Measurements from ENCODE around the gene STEAP2.

Gene STEAP2

DNA sequence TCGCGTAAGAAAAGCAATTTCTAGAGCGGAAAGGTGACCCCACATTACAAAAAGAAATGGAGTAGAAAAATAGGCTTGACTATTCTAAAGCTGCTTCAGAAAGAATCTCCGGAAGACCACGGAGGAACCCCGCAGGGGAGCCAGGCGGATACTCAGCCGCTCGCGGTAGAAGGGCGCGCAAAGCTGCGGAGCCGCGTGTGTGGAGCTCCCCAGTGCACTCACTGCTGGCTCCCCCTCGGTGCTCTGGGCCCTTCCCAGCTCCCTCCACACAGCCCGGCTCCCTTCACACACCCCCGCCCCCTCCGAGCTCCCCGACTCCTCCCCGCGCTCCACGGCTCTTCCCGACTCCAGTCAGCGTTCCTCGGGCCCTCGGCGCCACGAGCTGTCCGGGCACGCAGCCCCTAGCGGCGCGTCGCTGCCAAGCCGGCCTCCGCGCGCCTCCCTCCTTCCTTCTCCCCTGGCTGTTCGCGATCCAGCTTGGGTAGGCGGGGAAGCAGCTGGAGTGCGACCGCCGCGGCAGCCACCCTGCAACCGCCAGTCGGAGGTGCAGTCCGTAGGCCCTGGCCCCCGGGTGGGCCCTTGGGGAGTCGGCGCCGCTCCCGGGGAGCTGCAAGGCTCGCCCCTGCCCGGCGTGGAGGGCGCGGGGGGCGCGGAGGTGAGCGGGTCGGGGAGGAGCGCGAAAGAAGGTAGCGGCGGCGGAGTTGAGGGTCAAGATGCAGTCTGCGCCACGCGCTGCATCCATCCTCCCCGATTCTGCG lies at the start of gene STEAP2:
Gene STEAP2 (plus strand): TSS at position 350 of the 758 bp plus-strand sequence. CDS start 13,343 bp downstream, outside the sequence.
- Histone ChIP-seq H3K4me3 (no peak within 1 kb of the TSS), H3K36me3 (no peaks in the 10 kb centered on the region), H4K20me1 (no peaks in the 10 kb centered on the region), H3K9ac (no peak within 1 kb of the TSS), H3K9me3 (replicated peaks in 1 of 11) (peaks cover 15 to 22% (median 17%) of the 10 kb centered on the region in 11 experiments), H3K27ac (no peak within 1 kb of the TSS), H3K27me3 (no peaks in the 10 kb centered on the region), H3K4me2 (no peak within 1 kb of the TSS), H3K4me1 (peaks cover 0 to 4% (median 0%) of the 10 kb centered on the region in 10 experiments; a peak in 1 of 20 replicates)
- TF ChIP-seq Cebpa-rat (IDR thresholded peaks at IDR 0.05): no peak

DNA sequence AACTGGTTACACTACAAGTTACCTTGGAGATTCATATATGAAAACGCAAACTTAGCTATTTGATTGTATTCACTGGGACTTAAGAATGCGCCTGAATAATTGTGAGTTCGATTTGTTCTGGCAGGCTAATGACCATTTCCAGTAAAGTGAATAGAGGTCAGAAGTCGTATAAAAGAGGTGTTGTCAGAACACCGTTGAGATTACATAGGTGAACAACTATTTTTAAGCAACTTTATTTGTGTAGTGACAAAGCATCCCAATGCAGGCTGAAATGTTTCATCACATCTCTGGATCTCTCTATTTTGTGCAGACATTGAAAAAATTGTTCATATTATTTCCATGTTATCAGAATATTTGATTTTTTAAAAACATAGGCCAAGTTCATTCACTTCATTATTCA lies 48.0 kb upstream of the STEAP2 start:
- Histone ChIP-seq H3K4me3 (no peak overlapping the region), H3K9me3 (replicated peaks in 1 of 11) (no peaks in the 10 kb centered on the region), H3K4me2 (no peak overlapping the region), H3K27me3 (no peaks in the 10 kb centered on the region), H3K9ac (no peak overlapping the region), H3K27ac (no peak overlapping the region), H4K20me1 (no peaks in the 10 kb centered on the region), H3K36me3 (no peaks in the 10 kb centered on the region), H3K4me1 (no peaks in the 10 kb centered on the region)
- no peak for TF ChIP-seq Cebpa-rat (IDR thresholded peaks at IDR 0.05)

DNA sequence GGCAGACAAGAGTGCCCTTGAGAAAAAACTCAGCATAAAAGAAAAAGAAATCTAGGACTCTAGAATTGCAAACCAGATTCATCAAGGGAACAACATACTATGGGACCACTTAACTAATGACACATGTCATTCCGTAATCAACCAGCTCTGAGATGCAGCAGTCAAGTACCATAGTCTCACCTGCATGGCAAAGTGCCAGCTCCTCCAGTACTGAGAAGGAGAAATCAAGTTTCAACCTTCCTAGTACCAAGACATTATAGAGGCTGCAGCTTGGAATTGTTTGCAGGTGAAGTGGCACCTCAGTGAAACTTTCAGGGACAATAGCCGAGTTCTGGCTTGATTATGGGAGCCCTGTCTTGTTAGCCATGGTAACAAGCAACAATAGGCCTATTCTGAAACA lies 45.8 kb upstream of the STEAP2 start:
- peaks cover 0 to 13% (median 7%) of the 10 kb centered on the region in 11 experiments; a peak in 14 of 22 replicates for H3K9me3 ChIP-seq (replicated peaks in 1 of 11)
- TF ChIP-seq Cebpa-rat (IDR thresholded peaks at IDR 0.05): no peak
- H3K4me3 ChIP-seq: no peak overlapping the region
- no peaks in the 10 kb centered on the region for H3K27me3 ChIP-seq
- H3K4me2 ChIP-seq: no peak overlapping the region
- H4K20me1 ChIP-seq: no peaks in the 10 kb centered on the region
- H3K36me3 ChIP-seq: no peaks in the 10 kb centered on the region
- H3K4me1 ChIP-seq: no peaks in the 10 kb centered on the region
- H3K27ac ChIP-seq: no peak overlapping the region
- H3K9ac ChIP-seq: no peak overlapping the region

DNA sequence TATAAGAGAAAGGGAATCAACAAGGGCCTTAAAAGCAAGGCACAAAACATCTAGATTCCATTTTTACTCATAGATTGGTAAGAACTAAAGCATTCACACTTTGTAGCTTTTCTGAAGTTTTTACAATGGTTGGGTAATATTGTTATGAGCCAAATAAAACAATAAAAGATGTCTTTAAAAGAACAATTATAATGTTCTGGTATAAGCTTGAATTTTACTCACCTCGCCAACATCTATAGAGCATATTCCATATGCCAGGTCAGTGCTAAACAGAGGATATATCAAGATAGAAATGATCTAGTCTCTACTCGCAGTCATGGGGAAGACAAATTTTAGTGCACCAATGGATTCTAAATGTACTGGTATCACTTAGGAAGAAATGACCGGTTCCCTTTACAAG lies 45.4 kb upstream of the STEAP2 start:
- no peak overlapping the region for H3K27ac ChIP-seq
- TF ChIP-seq Cebpa-rat (IDR thresholded peaks at IDR 0.05): no peak
- H3K9me3 ChIP-seq (replicated peaks in 1 of 11): peaks cover 0 to 16% (median 7%) of the 10 kb centered on the region in 11 experiments; a peak in 14 of 22 replicates

DNA sequence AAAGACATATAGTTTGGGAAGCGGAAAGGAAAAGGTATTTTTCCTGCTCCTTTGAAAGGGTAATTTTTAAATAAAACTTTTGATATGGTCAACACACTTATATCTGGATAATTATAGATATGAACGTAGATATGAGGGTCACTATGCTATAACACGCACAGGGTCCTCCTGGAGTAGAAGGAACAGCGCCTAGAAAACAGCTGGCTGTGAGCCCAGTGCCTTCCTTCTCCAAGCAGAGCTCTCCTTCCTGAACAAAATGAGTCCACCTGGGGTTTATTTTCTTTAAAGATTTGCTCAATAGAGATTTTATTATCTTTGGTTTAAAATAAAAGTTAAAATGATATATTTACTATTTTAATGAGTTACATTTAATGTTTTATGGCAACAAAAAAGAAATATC lies 44.2 kb upstream of the STEAP2 start:
- H4K20me1 ChIP-seq: no peaks in the 10 kb centered on the region
- H3K9me3 ChIP-seq (replicated peaks in 1 of 11): peaks cover 0 to 16% (median 7%) of the 10 kb centered on the region in 11 experiments; a peak in 14 of 22 replicates
- H3K27ac ChIP-seq: no peak overlapping the region
- H3K4me3 ChIP-seq: no peak overlapping the region
- TF ChIP-seq Cebpa-rat (IDR thresholded peaks at IDR 0.05): no peak
- H3K4me2 ChIP-seq: no peak overlapping the region
- no peak overlapping the region for H3K9ac ChIP-seq
- no peaks in the 10 kb centered on the region for H3K27me3 ChIP-seq
- H3K36me3 ChIP-seq: no peaks in the 10 kb centered on the region
- H3K4me1 ChIP-seq: no peaks in the 10 kb centered on the region

More for the DNA sequence above, 45.4 kb upstream of the STEAP2 start:
- Histone ChIP-seq H3K4me2 (no peak overlapping the region), H3K27me3 (no peaks in the 10 kb centered on the region), H3K36me3 (no peaks in the 10 kb centered on the region), H3K4me3 (no peak overlapping the region), H3K9ac (no peak overlapping the region), H3K4me1 (no peaks in the 10 kb centered on the region), H4K20me1 (no peaks in the 10 kb centered on the region)

DNA sequence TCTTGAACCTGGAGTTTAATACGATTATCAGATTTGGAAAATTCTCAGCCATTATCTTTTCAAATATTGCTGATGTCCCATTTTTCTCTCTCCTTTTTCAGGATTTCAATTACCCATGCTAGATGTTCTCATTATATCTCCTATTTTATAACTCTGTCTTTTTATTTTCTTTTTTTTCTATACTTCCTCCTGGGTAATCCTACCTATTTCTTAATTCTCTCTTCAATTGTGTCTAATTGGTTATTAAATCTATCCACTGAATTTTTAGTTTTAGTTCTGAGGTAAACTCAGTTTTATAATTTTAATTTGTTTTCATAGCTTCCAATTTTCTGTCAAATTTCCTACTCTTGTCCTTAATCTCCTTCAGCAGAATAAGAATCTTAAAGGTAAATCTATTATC lies 41.6 kb upstream of the STEAP2 start:
- Histone ChIP-seq H3K4me2 (no peak overlapping the region), H3K4me1 (no peaks in the 10 kb centered on the region), H3K9me3 (replicated peaks in 1 of 11) (peaks cover 0 to 16% (median 7%) of the 10 kb centered on the region in 11 experiments; a peak in 14 of 22 replicates), H4K20me1 (no peaks in the 10 kb centered on the region), H3K27ac (no peak overlapping the region), H3K4me3 (no peak overlapping the region), H3K27me3 (no peaks in the 10 kb centered on the region), H3K36me3 (no peaks in the 10 kb centered on the region), H3K9ac (no peak overlapping the region)
- no peak for TF ChIP-seq Cebpa-rat (IDR thresholded peaks at IDR 0.05)

DNA sequence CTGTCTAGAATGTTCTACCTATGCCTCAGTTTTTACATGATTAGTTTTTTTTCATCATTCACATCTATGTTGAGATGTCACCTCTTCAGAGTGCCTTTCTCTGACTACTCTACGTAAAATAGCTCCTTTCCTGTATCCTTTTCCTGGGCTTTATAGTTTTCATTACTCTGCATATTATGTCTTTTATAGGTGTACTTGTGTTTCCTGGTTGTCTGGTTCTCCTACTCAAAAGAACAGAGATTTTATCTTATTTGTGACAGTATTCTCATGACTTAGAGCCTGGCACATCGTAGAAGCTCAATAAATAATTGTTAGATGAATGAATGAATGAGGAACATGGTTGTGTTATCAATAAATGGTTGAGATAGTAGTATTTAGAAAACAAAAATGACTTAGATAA lies 39.4 kb upstream of the STEAP2 start:
- Histone ChIP-seq H3K4me2 (no peak overlapping the region), H3K4me3 (no peak overlapping the region), H3K27ac (no peak overlapping the region), H3K36me3 (0 out of 22 replicates have a peak, but pooled peaks cover 0 to 3% (median 0%) of the 10 kb centered on the region in 11 experiments), H4K20me1 (no peaks in the 10 kb centered on the region), H3K27me3 (no peaks in the 10 kb centered on the region), H3K9ac (no peak overlapping the region), H3K9me3 (replicated peaks in 1 of 11) (peaks cover 20 to 33% (median 23%) of the 10 kb centered on the region in 11 experiments), H3K4me1 (no peaks in the 10 kb centered on the region)
- no peak for TF ChIP-seq Cebpa-rat (IDR thresholded peaks at IDR 0.05)

DNA sequence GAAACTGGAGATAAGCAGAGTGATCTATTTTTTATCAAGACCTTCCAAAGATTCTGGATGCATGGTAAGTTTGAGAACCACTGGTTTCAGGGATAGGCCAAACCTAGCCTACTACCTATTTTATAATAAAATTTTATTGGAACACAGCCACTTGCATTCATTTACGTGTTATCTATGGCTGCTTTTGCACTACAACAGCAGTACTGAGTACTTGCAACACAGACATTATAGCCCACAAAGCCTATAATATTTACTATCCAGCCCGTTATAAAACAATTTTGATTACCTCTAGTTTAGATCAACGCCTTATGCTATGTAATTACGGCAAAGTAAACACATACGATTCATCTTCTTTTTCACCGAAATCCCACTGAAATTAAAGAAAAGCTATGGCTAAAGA lies 38.9 kb upstream of the STEAP2 start:
- Histone ChIP-seq H3K4me1 (0 out of 20 replicates have a peak, but pooled peaks cover 0 to under 1% (median 0%) of the 10 kb centered on the region in 10 experiments), H3K9me3 (replicated peaks in 1 of 11) (peaks cover 20 to 34% (median 23%) of the 10 kb centered on the region in 11 experiments), H3K4me3 (no peak overlapping the region), H3K4me2 (no peak overlapping the region), H3K27ac (no peak overlapping the region), H3K36me3 (0 out of 22 replicates have a peak, but pooled peaks cover 0 to 3% (median 0%) of the 10 kb centered on the region in 11 experiments), H4K20me1 (no peaks in the 10 kb centered on the region), H3K27me3 (no peaks in the 10 kb centered on the region), H3K9ac (no peak overlapping the region)
- TF ChIP-seq Cebpa-rat (IDR thresholded peaks at IDR 0.05): no peak

DNA sequence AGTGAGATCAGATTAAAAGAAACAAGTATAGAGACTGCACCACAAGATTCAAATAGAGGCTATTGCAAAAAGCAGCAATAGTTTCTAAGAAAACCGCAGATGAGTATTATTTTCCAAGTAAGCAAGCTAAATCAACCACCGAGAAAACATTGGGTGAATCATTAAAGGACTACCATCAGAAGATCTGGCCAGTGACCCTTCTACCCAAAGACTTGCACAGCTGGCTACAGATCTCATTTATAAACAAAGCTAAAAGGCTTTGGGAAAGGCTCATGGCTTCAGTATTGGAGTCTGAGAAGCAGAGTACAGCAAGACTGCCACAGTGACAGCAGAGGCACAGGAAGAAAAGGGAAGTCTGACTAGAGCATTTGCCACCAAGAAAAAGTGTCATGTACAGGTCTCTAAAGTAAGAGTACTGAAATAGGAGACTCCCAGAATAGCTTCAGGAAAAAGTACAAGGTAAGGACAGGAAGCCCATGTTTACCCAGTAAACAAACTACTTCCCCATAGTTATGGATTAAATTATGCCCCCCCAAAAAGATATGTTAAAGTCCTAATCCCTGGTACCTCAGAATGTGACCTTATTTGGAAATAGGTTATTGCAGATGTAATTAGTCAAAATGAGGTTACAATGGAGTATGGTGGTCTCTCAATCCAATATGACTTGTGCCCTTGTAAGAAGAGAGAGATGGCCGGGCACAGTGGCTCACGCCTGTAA lies 38.3 kb upstream of the STEAP2 start:
- H3K36me3 ChIP-seq: 0 out of 22 replicates have a peak, but pooled peaks cover 0 to 3% (median 0%) of the 10 kb centered on the region in 11 experiments
- no peak overlapping the region for H3K9ac ChIP-seq
- no peak overlapping the region for H3K4me3 ChIP-seq
- H3K9me3 ChIP-seq (replicated peaks in 1 of 11): peaks cover 20 to 34% (median 23%) of the 10 kb centered on the region in 11 experiments
- H3K4me2 ChIP-seq: no peak overlapping the region
- no peak overlapping the region for H3K27ac ChIP-seq
- H4K20me1 ChIP-seq: no peaks in the 10 kb centered on the region
- no peaks in the 10 kb centered on the region for H3K27me3 ChIP-seq
- H3K4me1 ChIP-seq: peaks cover 0 to 7% (median under 1%) of the 10 kb centered on the region in 10 experiments; a peak in 8 of 20 replicates
- TF ChIP-seq Cebpa-rat (IDR thresholded peaks at IDR 0.05): no peak

All from BLaER1 treated with 17β-estradiol and CSF1 and Interleukin-3, amounts not matched to agents 10 nM and 100 nM (cell line).